Uterus (tissue), 4 donors: ENCODE results near the gene KRT7. TPM values are rescaled to one million over a fixed set of nuclear protein-coding genes. Genes with fewer than 3 reads are reported as not detected.

Experiments used
- DNase-seq, 2 donors: peaks; one replicate each; pipeline ENCODE4 v3.0.0-alpha.2; 2019 to 2020
- H3K27ac ChIP-seq, 2 donors: fragments of 200-600 bp; sonication (generic); 1 replicate in 1 of 2; 2 replicates in 1 of 2; pipeline ENCODE4 v1.5.1; 2016 to 2018
- H3K27me3 ChIP-seq, 2 donors: fragments of 200-600 bp; sonication (generic); one replicate each; pipeline ENCODE4 v1.5.1; 2018 to 2019; ENCODE audit warnings: control low read depth in 1 of 2
- H3K36me3 ChIP-seq, 2 donors: fragments of 200-600 bp; sonication (generic); one replicate each; pipeline ENCODE4 v1.5.1; 2019; ENCODE audit warnings: control low read depth in 1 of 2
- H3K4me1 ChIP-seq, 2 donors: fragments of 200-600 bp; sonication (generic); one replicate each; pipeline ENCODE4 v1.5.1; 2018 to 2019; ENCODE audit warnings: control low read depth in 1 of 2
- H3K4me3 ChIP-seq, 2 donors: fragments of 200-600 bp; sonication (generic); 1 replicate in 1 of 2; 2 replicates in 1 of 2; pipeline ENCODE4 v1.5.1; 2018 to 2019; ENCODE audit warnings: mild to moderate bottlenecking in 1 of 2
- H3K9me3 ChIP-seq, 2 donors: fragments of 200-600 bp; sonication (generic); one replicate each; pipeline ENCODE4 v1.5.1; 2019; ENCODE audit warnings: control low read depth in 1 of 2
- POLR2A ChIP-seq, 2 donors: fragments of 450-650 bp; IDR thresholded peaks; one replicate each; pipeline ENCODE4 v1.6.1; 2016; ENCODE audit warnings: antibody characterized with exemption in 2 of 2, mild to moderate bottlenecking in 1 of 2, moderate library complexity in 1 of 2
- intact Hi-C: fragments of 100-400 bp; cut with DNase I; formaldehyde crosslinking; loops from one replicate; pipeline ENCODE4 v1.15.1; 2023; ENCODE audit warnings: low total_unique reads
- total RNA-seq, 4 donors: library from RNA; depleted of rRNA in 3 of 4; stranded (reverse); fragments of >200 nt in 3 of 4; gene quantifications; one replicate each; pipeline versions ENCODE4 v1.1.0 to v1.2.4, GENCODE V29; 2014 to 2023
- TF ChIP-seq, protein P1 (sequence below), 4 experiments: fragments of 200-600 bp in 2 of 4; fragments of 450-650 bp in 2 of 4; sonication (generic) in 2 of 4; IDR thresholded peaks; one replicate each; pipeline ENCODE4 v1.5.1; 2016 to 2019; ENCODE audit warnings: antibody characterized with exemption in 4 of 4, mild to moderate bottlenecking in 2 of 4, moderate library complexity in 1 of 4
- donor health status: DM: yes; HTN: yes; CAD: no.

KRT7 gene
- total RNA-seq, 4 donors from 2014 or later: 2.1 to 51.2 (median 5.1) TPM; not detected in 1

DNA sequence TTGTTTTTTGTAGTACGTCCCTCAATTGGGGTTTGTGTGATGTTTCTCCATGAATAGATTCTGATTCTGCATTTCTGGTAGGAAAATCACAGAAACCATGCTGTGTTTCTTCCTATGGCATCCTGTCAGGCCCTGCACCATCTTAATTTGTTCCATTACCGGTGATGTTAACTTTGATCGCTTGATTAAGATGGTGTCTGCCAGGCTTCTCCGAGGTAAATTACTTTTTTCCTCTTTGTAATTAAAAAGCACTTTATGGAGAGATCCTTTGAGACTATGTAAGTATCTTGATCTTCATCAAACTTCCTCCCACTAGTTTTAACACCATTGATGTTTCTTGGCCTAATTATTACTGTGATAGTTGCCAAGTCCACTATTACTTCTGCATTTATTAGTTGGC, 15.0 kb upstream of the KRT7 start:
- no peak overlapping the region for H3K4me3 ChIP-seq
- H3K9me3 ChIP-seq: no peaks in the 10 kb centered on the region
- DNase-seq: no peak
- H3K36me3 ChIP-seq: no peaks in the 10 kb centered on the region
- intact Hi-C loops: no loop called here
- H3K27ac ChIP-seq: no peak overlapping the region
- no peak for TF ChIP-seq POLR2A (IDR thresholded peaks at IDR 0.05)
- TF ChIP-seq, protein P1, sequence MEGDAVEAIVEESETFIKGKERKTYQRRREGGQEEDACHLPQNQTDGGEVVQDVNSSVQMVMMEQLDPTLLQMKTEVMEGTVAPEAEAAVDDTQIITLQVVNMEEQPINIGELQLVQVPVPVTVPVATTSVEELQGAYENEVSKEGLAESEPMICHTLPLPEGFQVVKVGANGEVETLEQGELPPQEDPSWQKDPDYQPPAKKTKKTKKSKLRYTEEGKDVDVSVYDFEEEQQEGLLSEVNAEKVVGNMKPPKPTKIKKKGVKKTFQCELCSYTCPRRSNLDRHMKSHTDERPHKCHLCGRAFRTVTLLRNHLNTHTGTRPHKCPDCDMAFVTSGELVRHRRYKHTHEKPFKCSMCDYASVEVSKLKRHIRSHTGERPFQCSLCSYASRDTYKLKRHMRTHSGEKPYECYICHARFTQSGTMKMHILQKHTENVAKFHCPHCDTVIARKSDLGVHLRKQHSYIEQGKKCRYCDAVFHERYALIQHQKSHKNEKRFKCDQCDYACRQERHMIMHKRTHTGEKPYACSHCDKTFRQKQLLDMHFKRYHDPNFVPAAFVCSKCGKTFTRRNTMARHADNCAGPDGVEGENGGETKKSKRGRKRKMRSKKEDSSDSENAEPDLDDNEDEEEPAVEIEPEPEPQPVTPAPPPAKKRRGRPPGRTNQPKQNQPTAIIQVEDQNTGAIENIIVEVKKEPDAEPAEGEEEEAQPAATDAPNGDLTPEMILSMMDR (IDR thresholded peaks at IDR 0.05): no peak
- peaks cover 0 to 4% of the 10 kb centered on the region in 2 donors for H3K4me1 ChIP-seq
- H3K27me3 ChIP-seq: no peaks in the 10 kb centered on the region

DNA sequence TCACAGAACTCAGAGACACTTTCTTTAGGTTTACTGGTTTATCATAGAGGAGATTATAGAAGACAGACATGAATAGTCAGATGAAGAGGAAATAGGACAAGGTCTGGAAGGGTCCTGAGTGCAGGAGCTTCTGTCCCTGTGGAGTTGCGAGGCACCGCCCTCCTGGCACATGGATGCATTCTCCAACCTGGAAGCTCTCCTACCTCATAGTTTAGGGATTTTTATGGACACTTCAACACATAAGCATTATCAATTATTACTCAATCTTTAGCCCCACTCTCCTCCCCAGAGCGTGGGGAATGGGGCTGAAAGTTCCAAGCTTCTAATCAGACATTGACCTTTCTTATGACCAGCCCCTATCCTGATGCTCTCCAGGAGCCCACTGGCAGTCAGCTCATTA, 12.6 kb upstream of the KRT7 start:
- Histone ChIP-seq H3K9me3 (no peaks in the 10 kb centered on the region), H3K4me1 (no peaks in the 10 kb centered on the region), H3K27me3 (no peaks in the 10 kb centered on the region), H3K4me3 (no peak overlapping the region), H3K27ac (no peak overlapping the region), H3K36me3 (no peaks in the 10 kb centered on the region)
- no peak for DNase-seq
- no peak for TF ChIP-seq POLR2A (IDR thresholded peaks at IDR 0.05)
- TF ChIP-seq, protein P1 (IDR thresholded peaks at IDR 0.05): no peak
- intact Hi-C loops: no loop called here

DNA sequence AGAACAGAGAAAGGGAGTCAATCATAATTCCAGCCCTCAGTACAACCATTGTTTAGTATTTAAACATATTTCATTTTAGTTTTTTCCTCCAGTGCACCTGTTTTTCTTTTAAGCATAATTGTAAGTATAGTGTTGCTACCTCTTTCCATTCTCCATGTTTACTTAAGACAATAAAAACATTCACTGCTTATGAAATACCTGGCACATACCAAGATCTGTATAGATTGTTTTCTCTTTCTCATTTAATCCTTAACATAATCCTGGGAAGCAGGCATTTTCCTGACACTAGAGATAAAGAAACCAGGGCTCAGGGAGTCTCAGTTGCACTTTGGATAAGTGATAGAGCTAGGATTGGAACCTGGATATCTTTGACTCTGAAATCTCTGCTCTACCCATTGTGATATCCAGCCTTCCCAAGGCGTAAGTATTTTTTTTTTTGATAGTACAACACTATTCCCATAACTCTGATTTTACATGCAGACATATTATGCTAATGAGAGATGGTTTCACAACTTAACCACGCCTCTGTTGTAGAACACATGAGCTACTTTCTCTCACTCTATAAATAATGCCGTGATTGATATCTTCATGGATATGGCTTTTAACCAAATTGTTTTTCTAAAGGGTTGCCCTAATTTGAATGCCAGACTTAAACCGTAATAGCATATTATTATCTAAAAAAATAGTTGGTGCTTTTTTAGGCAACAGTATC, 11.8 kb upstream of the KRT7 start:
- H3K36me3 ChIP-seq: no peaks in the 10 kb centered on the region
- H3K27ac ChIP-seq: no peak overlapping the region
- H3K9me3 ChIP-seq: no peaks in the 10 kb centered on the region
- intact Hi-C loops: no loop called here
- H3K4me3 ChIP-seq: no peak overlapping the region
- H3K4me1 ChIP-seq: no peaks in the 10 kb centered on the region
- no peaks in the 10 kb centered on the region for H3K27me3 ChIP-seq
- no peak for DNase-seq
- TF ChIP-seq, protein P1 (IDR thresholded peaks at IDR 0.05): no peak
- no peak for TF ChIP-seq POLR2A (IDR thresholded peaks at IDR 0.05)

- intact Hi-C loops: no loop called here
- no peaks in the 10 kb centered on the region for H3K4me1 ChIP-seq
- no peaks in the 10 kb centered on the region for H3K36me3 ChIP-seq
- H3K27me3 ChIP-seq: no peaks in the 10 kb centered on the region
- TF ChIP-seq, protein P1 (IDR thresholded peaks at IDR 0.05): no peak
- TF ChIP-seq POLR2A (IDR thresholded peaks at IDR 0.05): no peak
- no peaks in the 10 kb centered on the region for H3K9me3 ChIP-seq
- no peak overlapping the region for H3K27ac ChIP-seq
- H3K4me3 ChIP-seq: no peak overlapping the region
- no peak for DNase-seq
These were observed 11.1 kb upstream of the KRT7 start for GRCh38 chr12:52221912-52222457.

DNA sequence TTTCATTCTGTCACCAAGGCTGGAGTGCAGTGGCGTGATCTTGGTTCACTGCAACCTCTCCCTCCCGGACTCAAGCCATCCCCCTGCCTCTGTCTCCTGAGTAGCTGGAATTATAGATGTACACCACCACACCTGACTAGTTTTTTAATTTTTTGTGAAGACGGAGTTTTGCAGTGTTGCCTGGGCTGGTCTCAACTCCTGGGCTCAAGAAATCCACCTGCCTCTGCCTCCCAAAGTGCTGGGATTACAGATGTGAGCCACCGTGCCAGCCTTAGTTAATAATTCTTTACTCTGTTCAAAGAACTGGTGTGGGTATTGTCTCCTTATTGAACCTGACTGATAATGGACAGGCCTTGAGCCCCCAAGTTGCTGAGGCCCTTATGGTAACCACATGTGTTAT, 10.4 kb upstream of the KRT7 start:
- H3K27ac ChIP-seq: no peak overlapping the region
- no peak for TF ChIP-seq POLR2A (IDR thresholded peaks at IDR 0.05)
- TF ChIP-seq, protein P1 (IDR thresholded peaks at IDR 0.05): no peak
- intact Hi-C loops: no loop called here
- H3K4me1 ChIP-seq: no peaks in the 10 kb centered on the region
- DNase-seq: no peak
- no peaks in the 10 kb centered on the region for H3K27me3 ChIP-seq
- H3K9me3 ChIP-seq: no peaks in the 10 kb centered on the region
- H3K4me3 ChIP-seq: no peak overlapping the region
- no peaks in the 10 kb centered on the region for H3K36me3 ChIP-seq
